DND-41 (cell line): ENCODE data around the gene TMA7.

Experiments
- EZH2 ChIP-seq: IDR thresholded peaks from 3 replicates; pipeline ENCODE4 v1.6.1; 2012; ENCODE audit warnings: borderline replicate concordance, low read depth, mild to moderate bottlenecking, moderate library complexity, low read length, inconsistent platforms; ENCODE audit not compliant: severe bottlenecking
- TF ChIP-seq, protein P1 (sequence below): IDR thresholded peaks from 2 replicates; pipeline ENCODE4 v1.5.1; 2012; ENCODE audit warnings: borderline replicate concordance, low read length, moderate library complexity, mild to moderate bottlenecking; ENCODE audit not compliant: poor library complexity, severe bottlenecking; ENCODE audit errors: extremely low read depth

DNA sequence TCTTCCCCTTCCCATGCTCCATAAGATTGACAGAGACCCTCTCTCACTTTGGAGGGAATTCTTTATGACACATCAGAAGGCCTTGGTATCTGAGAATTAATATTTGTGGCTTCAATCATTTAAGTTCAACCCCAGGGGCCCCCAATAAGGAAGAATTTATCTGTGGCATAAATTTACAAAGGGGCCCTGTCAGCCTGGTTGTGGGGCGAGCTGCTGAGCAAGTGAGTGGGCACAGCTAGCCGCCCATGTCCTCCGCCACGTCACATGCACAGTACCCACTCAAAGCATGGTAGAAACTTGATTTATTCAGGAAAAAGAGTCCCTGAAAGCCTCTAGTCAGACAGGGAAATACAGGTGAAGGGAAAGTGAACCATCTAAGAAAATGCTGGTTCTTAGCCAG, 23.5 kb upstream of the TMA7 start:
- TF ChIP-seq, protein P1, sequence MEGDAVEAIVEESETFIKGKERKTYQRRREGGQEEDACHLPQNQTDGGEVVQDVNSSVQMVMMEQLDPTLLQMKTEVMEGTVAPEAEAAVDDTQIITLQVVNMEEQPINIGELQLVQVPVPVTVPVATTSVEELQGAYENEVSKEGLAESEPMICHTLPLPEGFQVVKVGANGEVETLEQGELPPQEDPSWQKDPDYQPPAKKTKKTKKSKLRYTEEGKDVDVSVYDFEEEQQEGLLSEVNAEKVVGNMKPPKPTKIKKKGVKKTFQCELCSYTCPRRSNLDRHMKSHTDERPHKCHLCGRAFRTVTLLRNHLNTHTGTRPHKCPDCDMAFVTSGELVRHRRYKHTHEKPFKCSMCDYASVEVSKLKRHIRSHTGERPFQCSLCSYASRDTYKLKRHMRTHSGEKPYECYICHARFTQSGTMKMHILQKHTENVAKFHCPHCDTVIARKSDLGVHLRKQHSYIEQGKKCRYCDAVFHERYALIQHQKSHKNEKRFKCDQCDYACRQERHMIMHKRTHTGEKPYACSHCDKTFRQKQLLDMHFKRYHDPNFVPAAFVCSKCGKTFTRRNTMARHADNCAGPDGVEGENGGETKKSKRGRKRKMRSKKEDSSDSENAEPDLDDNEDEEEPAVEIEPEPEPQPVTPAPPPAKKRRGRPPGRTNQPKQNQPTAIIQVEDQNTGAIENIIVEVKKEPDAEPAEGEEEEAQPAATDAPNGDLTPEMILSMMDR: no peak
- TF ChIP-seq EZH2: no peak
